Ovary (tissue), 9 donors: ENCODE measurements around the gene ZNF341. TPM values are rescaled to one million over a fixed set of nuclear protein-coding genes. Genes with fewer than 3 reads are reported as not detected.

Source experiments
- DNase-seq, 5 donors: peaks; one replicate each; pipeline ENCODE4 v3.0.0-alpha.2; 2019 to 2020
- H3K27ac ChIP-seq, 2 donors: fragments of 200-600 bp; one replicate each; pipeline versions ENCODE4 v1.5.1 to v1.8.0; 2019 to 2022
- H3K27me3 ChIP-seq: fragments of 200-600 bp; one replicate; pipeline ENCODE4 v1.8.0; 2022
- H3K36me3 ChIP-seq: fragments of 200-600 bp; sonication (generic); one replicate; pipeline ENCODE4 v1.5.1; 2019
- H3K4me1 ChIP-seq: one replicate; pipeline ENCODE4 v1.8.1; 2013; ENCODE audit warnings: mild to moderate bottlenecking, moderate library complexity; ENCODE audit not compliant: insufficient read depth
- H3K4me3 ChIP-seq: fragments of 200-600 bp; sonication (generic); one replicate; pipeline ENCODE4 v1.5.1; 2017
- H3K9me3 ChIP-seq, 2 donors: fragments of 200-600 bp in 1 of 2; sonication (generic) in 1 of 2; one replicate each; pipeline versions ENCODE4 v1.5.1 to v1.8.1; 2013 to 2019; ENCODE audit warnings: mild to moderate bottlenecking in 1 of 2, moderate library complexity in 1 of 2
- CTCF ChIP-seq, 3 donors: fragments of 450-650 bp in 2 of 3; fragments of 200-600 bp in 1 of 3; IDR thresholded peaks; one replicate each; pipeline versions ENCODE4 v1.5.1 to v1.8.0; 2016 to 2022; ENCODE audit warnings: antibody characterized with exemption in 3 of 3, mild to moderate bottlenecking in 1 of 3
- EP300 ChIP-seq: sonication (generic); formaldehyde crosslinking; IDR thresholded peaks from one replicate; pipeline ENCODE4 v1.6.1; 2017; ENCODE audit warnings: antibody characterized with exemption
- POLR2A ChIP-seq: fragments of 450-650 bp; IDR thresholded peaks from one replicate; pipeline ENCODE4 v1.6.1; 2017; ENCODE audit warnings: antibody characterized with exemption, mild to moderate bottlenecking, moderate library complexity
- WGBS, 3 donors: extraction: QIAGEN DNeasy Blood & Tissue Kit in 1 of 3; methylation state at CpG; one replicate each; pipeline versions ENCODE4 v1.1.5 to v1.1.7; 2013 to 2017; 5-methylcytosine and 5-hydroxymethylcytosine counted together
- intact Hi-C, 4 donors: fragments of 100-400 bp; cut with DNase I; formaldehyde crosslinking; loops; one replicate each; pipeline versions ENCODE4 v1.11.0 to v1.15.1; 2022 to 2023
- polyA plus RNA-seq, 2 donors: library from polyadenylated mRNA; stranded (reverse); fragments of 200-250 nt in 1 of 2; fragments of 350-450 nt in 1 of 2; fragmentation: Illumina TruSeq in 1 of 2; extraction: RNeasy Lipid Tissue Mini Kit (QIAGEN cat#74804) in 1 of 2; gene quantifications; one replicate each; pipeline ENCODE4 v1.2.3, GENCODE V29; 2013 to 2014
- total RNA-seq, 7 donors: library from RNA; depleted of rRNA in 2 of 7; stranded (reverse); fragments of >200 nt in 2 of 7; fragmentation: NEBNext Ultra II Directional in 3 of 7; extraction: Animal tissue kit (Norgen Biotek cat#: 25700) in 3 of 7; gene quantifications; one replicate each; pipeline versions ENCODE4 v1.1.0 to v1.2.4, GENCODE V29; 2016 to 2023
- donor health status: DM: no; HTN: no; CAD: no; lungs with moderate emphysema.
- donor health status: DM: no; HTN: no; CAD: no.
- donor health status: Bipolar disorder and iron deficiency.
- donor health status: DM: yes; HTN: yes; CAD: no.
- donor health status: DM: no; HTN: no; CAD: no.
- donor health status: DM: yes; HTN: yes; CAD: no.

The ZNF341 gene
- total and polyA plus RNA-seq, 9 donors: 1.2 to 3.8 (median 1.6) TPM

- no peak overlapping the region for H3K27ac ChIP-seq
- WGBS, 3 donors: 62 to 79% (median 71%) methylated on average over 4 of the region's 4 CpGs
- H3K9me3 ChIP-seq: no peaks in the 10 kb centered on the region
- H3K4me3 ChIP-seq: no peak overlapping the region
- H3K27me3 ChIP-seq: no peaks in the 10 kb centered on the region
- no peak for DNase-seq
- TF ChIP-seq POLR2A: no peak
- no peak for TF ChIP-seq EP300
- no peak for TF ChIP-seq CTCF (IDR thresholded peaks at IDR 0.05)
- H3K36me3 ChIP-seq: no peaks in the 10 kb centered on the region
- intact Hi-C loops: no loop called here
- peaks cover 30% of the 10 kb centered on the region for H3K4me1 ChIP-seq
These were observed 109.6 kb downstream of the ZNF341 start for GRCh38 chr20:33841436-33841799.

Other genes starting within 250 kb of the ZNF341 start
- 10 to 100 TPM; 11.5 to 29.8 (median 21.5) TPM for gene CBFA2T2, start 241.9 kb upstream of the ZNF341 start, total RNA-seq
- gene CBFA2T2, start 241.9 kb upstream of the ZNF341 start, polyA plus RNA-seq: 10 to 100 TPM in 1 of 2 donors, 1 to 10 TPM in 1; 9.4 to 21.2 TPM
- gene C20orf144, start 69.7 kb upstream of the ZNF341 start, total RNA-seq: under 1 TPM in 1 of 7 donors, not detected in 6; 0.46 TPM
- under 1 TPM in 1 of 2 donors, not detected in 1; 0.05 TPM for gene C20orf144, start 69.7 kb upstream of the ZNF341 start, polyA plus RNA-seq
- 1 to 10 TPM; 1.0 to 2.4 (median 1.7) TPM for gene ACTL10, start 65.1 kb upstream of the ZNF341 start, total RNA-seq
- gene ACTL10, start 65.1 kb upstream of the ZNF341 start, polyA plus RNA-seq: under 1 TPM in 1 of 2 donors, not detected in 1; 0.59 TPM
- gene NECAB3, start 57.6 kb upstream of the ZNF341 start, total RNA-seq: 100 to 1,000 TPM in 4 of 7 donors, 10 to 100 TPM in 3; 74.3 to 166 (median 103) TPM
- gene NECAB3, start 57.6 kb upstream of the ZNF341 start, polyA plus RNA-seq: 10 to 100 TPM in 1 of 2 donors, 1 to 10 TPM in 1; 9.2 to 95.6 TPM
- gene E2F1, start 45.6 kb upstream of the ZNF341 start, total RNA-seq: 1 to 10 TPM; 2.3 to 7.6 (median 3.4) TPM
- 1 to 10 TPM in 1 of 2 donors, under 1 TPM in 1; 0.95 to 4.1 TPM for gene E2F1, start 45.6 kb upstream of the ZNF341 start, polyA plus RNA-seq
- 10 to 100 TPM in 5 of 7 donors, 1 to 10 TPM in 2; 3.4 to 15.1 (median 11.8) TPM for gene PXMP4, start 11.7 kb upstream of the ZNF341 start, total RNA-seq
- 1 to 10 TPM; 5.3 to 8.8 TPM for gene PXMP4, start 11.7 kb upstream of the ZNF341 start, polyA plus RNA-seq
- 10 to 100 TPM; 48.5 to 99.1 (median 96.7) TPM for gene CHMP4B, start 79.4 kb downstream of the ZNF341 start, total RNA-seq
- gene CHMP4B, start 79.4 kb downstream of the ZNF341 start, polyA plus RNA-seq: 100 to 1,000 TPM; 118 to 153 TPM